ENCODE data around the gene NME7. TPM values are rescaled to one million over a fixed set of nuclear protein-coding genes. Genes with fewer than 3 reads are reported as not detected.

NME7 gene
- total RNA-seq, 4 donors from 2014 or later = 1.9 to 15.9 (median 8.3) TPM

GRCh38 chr1:169108863-169109560 is 258.6 kb downstream of the NME7 start:
- H3K4me1 ChIP-seq = peaks cover 23 to 69% (median 47%) of the 10 kb centered on the region in 4 donors
- H3K4me3 ChIP-seq = peak overlapping the region; percentile 81 to 92 (median 87)
- H3K27me3 ChIP-seq = no peaks in the 10 kb centered on the region
- intact Hi-C loops (cut with DNase I; ENCODE audit: low total_unique reads) = no loop called here
- TF ChIP-seq POLR2A (IDR thresholded peaks at IDR 0.05) (no peak), POLR2AphosphoS5 (IDR thresholded peaks at IDR 0.05) (peak in 1 of 3 donors; percentile 22), CTCF (IDR thresholded peaks at IDR 0.05) (peak; percentile 26 to 69 (median 39)), EP300 (IDR thresholded peaks at IDR 0.05; ENCODE audit: low read depth) (no peak)
- DNase-seq = peak; percentile 66
- in situ Hi-C loops (cut with MboI; ENCODE audit: low pct_ligation_motif_present in 1 of 4, low pct_unique_long_range_greater_than_20kb in 1 of 4, low sequenced_read_pairs in 3 of 4) = loop anchor here in 2 of 4 donors (25.0 kb wide), 3 partner anchors 228 to 647 kb away; no protein-coding TSS in a partner anchor
- WGBS, 2 donors (ENCODE audit: low coverage in 1 of 2) = 31 to 43% methylated on average over 5 to 10 of the region's 10 CpGs
- H3K9me3 ChIP-seq = no peaks in the 10 kb centered on the region
- H3K27ac ChIP-seq = peak overlapping the region; percentile 94 to 98 (median 96)
- H3K36me3 ChIP-seq = peaks cover 0 to 6% (median 2%) of the 10 kb centered on the region in 4 donors

GRCh38 chr1:169108223-169108622 is 259.4 kb downstream of the NME7 start:
- Histone ChIP-seq H3K27ac (peak overlapping the region; percentile 94 to 98 (median 96)), H3K9me3 (no peaks in the 10 kb centered on the region), H3K4me1 (peaks cover 16 to 65% (median 43%) of the 10 kb centered on the region in 4 donors), H3K27me3 (no peaks in the 10 kb centered on the region), H3K4me3 (peak overlapping the region; percentile 81 to 92 (median 87)), H3K36me3 (peaks cover 0 to 6% (median 2%) of the 10 kb centered on the region in 4 donors)
- no peak for DNase-seq
- in situ Hi-C loops (cut with MboI; ENCODE audit: low pct_ligation_motif_present in 1 of 4, low pct_unique_long_range_greater_than_20kb in 1 of 4, low sequenced_read_pairs in 3 of 4) (loop anchor here in 2 of 4 donors (25.0 kb wide), 3 partner anchors 229 to 646 kb away; no protein-coding TSS in a partner anchor), intact Hi-C loops (cut with DNase I; ENCODE audit: low total_unique reads) (no loop called here)
- TF ChIP-seq POLR2A (IDR thresholded peaks at IDR 0.05) = no peak
- no peak for TF ChIP-seq EP300 (IDR thresholded peaks at IDR 0.05; ENCODE audit: low read depth)
- no peak for TF ChIP-seq CTCF (IDR thresholded peaks at IDR 0.05)
- TF ChIP-seq POLR2AphosphoS5 (IDR thresholded peaks at IDR 0.05) = no peak
- 28 to 42% methylated on average over 2 of the region's 2 CpGs for WGBS, 2 donors (ENCODE audit: low coverage in 1 of 2)

GRCh38 chr1:169107603-169108208 is 259.9 kb downstream of the NME7 start:
- TF ChIP-seq CTCF (IDR thresholded peaks at IDR 0.05) (no peak), EP300 (IDR thresholded peaks at IDR 0.05; ENCODE audit: low read depth) (no peak), POLR2AphosphoS5 (IDR thresholded peaks at IDR 0.05) (peak; percentile 17 to 68 (median 20)), POLR2A (IDR thresholded peaks at IDR 0.05) (peak; percentile 55)
- H3K27me3 ChIP-seq = no peaks in the 10 kb centered on the region
- no peaks in the 10 kb centered on the region for H3K9me3 ChIP-seq
- peaks cover 11 to 60% (median 41%) of the 10 kb centered on the region in 4 donors for H3K4me1 ChIP-seq
- no peak for DNase-seq
- peak overlapping the region; percentile 94 to 98 (median 96) for H3K27ac ChIP-seq
- intact Hi-C loops (cut with DNase I; ENCODE audit: low total_unique reads) (no loop called here), in situ Hi-C loops (cut with MboI; ENCODE audit: low pct_ligation_motif_present in 1 of 4, low pct_unique_long_range_greater_than_20kb in 1 of 4, low sequenced_read_pairs in 3 of 4) (loop anchor here in 2 of 4 donors (25.0 kb wide), 3 partner anchors 230 to 645 kb away; no protein-coding TSS in a partner anchor)
- H3K36me3 ChIP-seq = peaks cover 0 to 6% (median 2%) of the 10 kb centered on the region in 4 donors
- WGBS, 2 donors (ENCODE audit: low coverage in 1 of 2) = 19 to 21% methylated on average over 9 of the region's 9 CpGs
- peak overlapping the region; percentile 81 to 92 (median 87) for H3K4me3 ChIP-seq
